H9 (cell line): Measurements from ENCODE around the gene HAUS2. TPM values are rescaled to one million over a fixed set of nuclear protein-coding genes. Genes with fewer than 3 reads are reported as not detected.
A peak's percentile ranks its signal among the peaks of the same experiment; 100 is the strongest.

Experiments
- DNase-seq: peaks from one replicate; pipeline ENCODE4 v3.0.0-alpha.2; 2017
- H2AFZ ChIP-seq: one replicate; pipeline ENCODE4 v1.6.1; 2013; ENCODE audit warnings: mild to moderate bottlenecking, low read length, control low read depth, moderate library complexity
- H2AK5ac ChIP-seq: 2 replicates; pipeline ENCODE4 v1.6.1; 2013; ENCODE audit warnings: low read length, control low read depth, mixed read lengths; ENCODE audit not compliant: insufficient read length
- H2BK120ac ChIP-seq: one replicate; pipeline ENCODE4 v1.6.1; 2013; ENCODE audit warnings: low read depth, mild to moderate bottlenecking, low read length, control low read depth, inconsistent platforms; ENCODE audit not compliant: poor library complexity, severe bottlenecking
- H2BK12ac ChIP-seq: 2 replicates; pipeline ENCODE4 v1.6.1; 2013; ENCODE audit warnings: low read length, control low read depth, mixed read lengths, low read depth; ENCODE audit not compliant: insufficient read length
- H2BK15ac ChIP-seq: 2 replicates; pipeline ENCODE4 v1.6.1; 2013; ENCODE audit warnings: low read depth, low read length, control low read depth
- H2BK20ac ChIP-seq: one replicate; pipeline ENCODE4 v1.6.1; 2013; ENCODE audit warnings: low read depth, mild to moderate bottlenecking, low read length, control low read depth, inconsistent platforms; ENCODE audit not compliant: poor library complexity, severe bottlenecking
- H2BK5ac ChIP-seq: 2 replicates; pipeline ENCODE4 v1.6.1; 2013; ENCODE audit warnings: low read length, control low read depth, mixed read lengths; ENCODE audit not compliant: insufficient read length
- H3K14ac ChIP-seq: 2 replicates; pipeline ENCODE4 v1.6.1; 2013; ENCODE audit warnings: low read length, control low read depth; ENCODE audit not compliant: insufficient read depth
- H3K18ac ChIP-seq: 2 replicates; pipeline ENCODE4 v1.6.1; 2013; ENCODE audit warnings: low read depth, mild to moderate bottlenecking, mixed read lengths, low read length, control low read depth; ENCODE audit not compliant: insufficient read length
- H3K23ac ChIP-seq: 2 replicates; pipeline ENCODE4 v1.6.1; 2013; ENCODE audit warnings: low read length, control low read depth, mixed read lengths, low read depth; ENCODE audit not compliant: insufficient read length
- H3K23me2 ChIP-seq: 2 replicates; pipeline ENCODE4 v1.6.1; 2013; ENCODE audit warnings: low read depth, mild to moderate bottlenecking, mixed read lengths, low read length, control low read depth; ENCODE audit not compliant: insufficient read length, poor library complexity, severe bottlenecking
- H3K27ac ChIP-seq: 2 replicates; pipeline ENCODE4 v1.5.1; 2013; ENCODE audit warnings: low read length, control low read depth, mixed read lengths, low read depth; ENCODE audit not compliant: insufficient read length
- H3K27me3 ChIP-seq: 2 replicates; pipeline ENCODE4 v1.6.1; 2013; ENCODE audit warnings: low read length, control low read depth, inconsistent platforms; ENCODE audit not compliant: insufficient read depth
- H3K4ac ChIP-seq: 2 replicates; pipeline ENCODE4 v1.6.1; 2013; ENCODE audit warnings: low read depth, mild to moderate bottlenecking, control low read depth, inconsistent platforms, low read length, moderate library complexity
- H3K4me1 ChIP-seq: 2 replicates; pipeline ENCODE4 v1.6.1; 2013; ENCODE audit warnings: low read length, control low read depth, inconsistent platforms; ENCODE audit not compliant: insufficient read depth
- H3K4me2 ChIP-seq: 2 replicates; pipeline ENCODE4 v1.6.1; 2013; ENCODE audit warnings: low read length, control low read depth, mixed read lengths; ENCODE audit not compliant: insufficient read length, insufficient read depth
- H3K56ac ChIP-seq: 2 replicates; pipeline ENCODE4 v1.6.1; 2013; ENCODE audit warnings: low read depth, mild to moderate bottlenecking, mixed read lengths, low read length, control low read depth; ENCODE audit not compliant: insufficient read length
- H3K79me1 ChIP-seq: 2 replicates; pipeline ENCODE4 v1.6.1; 2013; ENCODE audit warnings: low read depth, mild to moderate bottlenecking, moderate library complexity, low read length, control low read depth, inconsistent platforms; ENCODE audit not compliant: insufficient read depth, poor library complexity, severe bottlenecking
- H3K79me2 ChIP-seq: 2 replicates; pipeline ENCODE4 v1.6.1; 2013; ENCODE audit warnings: low read length, control low read depth, inconsistent platforms; ENCODE audit not compliant: insufficient read depth
- H3K9ac ChIP-seq: 2 replicates; pipeline ENCODE4 v1.6.1; 2013; ENCODE audit warnings: low read length, control low read depth, mixed read lengths; ENCODE audit not compliant: insufficient read length; ENCODE audit errors: extremely low read depth
- H3K9me3 ChIP-seq: one replicate; pipeline ENCODE4 v1.6.1; 2013; ENCODE audit warnings: low read depth, low read length, inconsistent platforms; ENCODE audit not compliant: control insufficient read depth
- H3T11ph ChIP-seq: one replicate; pipeline ENCODE4 v1.6.1; 2013; ENCODE audit warnings: mild to moderate bottlenecking, low read length, control low read depth, inconsistent platforms
- H4K20me1 ChIP-seq: one replicate; pipeline ENCODE4 v1.6.1; 2013; ENCODE audit not compliant: control insufficient read depth, insufficient read length, insufficient read depth
- H4K5ac ChIP-seq: 2 replicates; pipeline ENCODE4 v1.6.1; 2013; ENCODE audit warnings: low read depth, mild to moderate bottlenecking, mixed read lengths, low read length, control low read depth; ENCODE audit not compliant: insufficient read length
- H4K8ac ChIP-seq: replicated peaks from 2 replicates; pipeline ENCODE4 v1.6.1; 2013; ENCODE audit warnings: low read length, control low read depth, mixed read lengths, low read depth; ENCODE audit not compliant: insufficient read length
- H4K91ac ChIP-seq: 2 replicates; pipeline ENCODE4 v1.6.1; 2013; ENCODE audit warnings: low read depth, mild to moderate bottlenecking, moderate library complexity, mixed read lengths, low read length, control low read depth; ENCODE audit not compliant: insufficient read length
- H3K27ac Mint-ChIP-seq, 3 experiments: 2 replicates in 2 of 3; 3 replicates in 1 of 3; pipeline ENCODE4 v1.8.0; 2020 to 2021; ENCODE audit warnings: mixed read lengths in 3 of 3, mild to moderate bottlenecking in 1 of 3, moderate library complexity in 1 of 3
- H3K27me3 Mint-ChIP-seq: 2 replicates; pipeline ENCODE4 v1.8.0; 2021; ENCODE audit warnings: low read depth, mild to moderate bottlenecking, moderate library complexity, mixed read lengths
- H3K36me3 Mint-ChIP-seq, 3 experiments: 2 replicates in 2 of 3; 3 replicates in 1 of 3; pipeline ENCODE4 v1.8.0; 2020 to 2021; ENCODE audit warnings: low read depth in 3 of 3, mixed read lengths in 3 of 3; ENCODE audit not compliant: insufficient read depth in 1 of 3
- H3K4me1 Mint-ChIP-seq, 2 experiments: 2 replicates each; pipeline ENCODE4 v1.8.0; 2020; ENCODE audit warnings: mixed read lengths in 2 of 2
- H3K4me3 Mint-ChIP-seq, 2 experiments: 2 replicates in 1 of 2; 3 replicates in 1 of 2; pipeline ENCODE4 v1.8.0; 2020 to 2021; ENCODE audit warnings: mild to moderate bottlenecking in 2 of 2, mixed read lengths in 2 of 2, moderate library complexity in 1 of 2
- H3K9me3 Mint-ChIP-seq, 2 experiments: 2 replicates in 1 of 2; 3 replicates in 1 of 2; pipeline ENCODE4 v1.8.0; 2020; ENCODE audit warnings: mild to moderate bottlenecking in 2 of 2, mixed read lengths in 2 of 2, moderate library complexity in 1 of 2
- CTCF ChIP-seq: fragments of 200-600 bp; sonication (generic); conservative IDR thresholded peaks from 3 replicates; pipeline ENCODE4 v1.8.0; 2021; ENCODE audit warnings: antibody characterized with exemption, mild to moderate bottlenecking
- WGBS: extraction: QIAGEN DNeasy Blood & Tissue Kit; methylation state at CpG from one replicate; pipeline ENCODE4 v1.1.7; 2013; ENCODE audit warnings: missing lambda C conversion rate, low lambda C conversion rate, mixed read lengths; ENCODE audit not compliant: insufficient read length; ENCODE audit errors: extremely low coverage; 5-methylcytosine and 5-hydroxymethylcytosine counted together
- total RNA-seq: library from RNA; stranded (reverse); gene quantifications from 2 replicates; pipeline ENCODE4 v1.2.1, GENCODE V29; 2021

Gene HAUS2
- total RNA-seq, 1 experiment from 2014 or later: 42.5 TPM

DNA sequence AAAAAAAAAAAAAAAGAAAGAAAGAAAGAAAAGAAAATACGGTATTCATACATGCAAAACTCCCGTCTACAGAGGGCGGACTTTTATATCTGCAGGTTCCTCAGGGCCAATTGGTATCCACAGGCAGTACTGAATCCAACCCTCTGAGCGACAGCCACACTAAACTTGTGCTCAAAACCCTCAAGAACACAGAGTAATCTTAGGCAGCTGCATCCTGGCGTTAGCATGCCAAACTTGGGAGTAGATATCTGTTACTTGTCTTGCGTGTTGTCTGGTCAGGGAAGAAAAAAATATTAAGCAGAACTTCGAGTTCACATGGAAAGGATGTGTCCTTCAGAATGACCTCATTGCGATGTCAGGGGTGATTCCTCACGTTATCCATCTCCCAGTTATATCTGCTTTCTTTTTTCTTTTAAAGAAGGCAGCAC lies 40.4 kb upstream of the HAUS2 start:
- H2AK5ac ChIP-seq: no peak overlapping the region
- H2BK12ac ChIP-seq: no peak overlapping the region
- no peak overlapping the region for H3K4ac ChIP-seq
- H3K4me1 ChIP-seq: no peaks in the 10 kb centered on the region
- H3K27ac Mint-ChIP-seq: peak overlapping the region in 1 of 3 experiments; percentile 41; a peak in 2 of 7 replicates
- H3K79me2 ChIP-seq: no peaks in the 10 kb centered on the region
- no peak overlapping the region for H2BK20ac ChIP-seq
- H2BK120ac ChIP-seq: no peak overlapping the region
- H3K23me2 ChIP-seq: no peaks in the 10 kb centered on the region
- H3K27me3 Mint-ChIP-seq: no peaks in the 10 kb centered on the region
- H3K9ac ChIP-seq: no peak overlapping the region
- no peak overlapping the region for H3K4me2 ChIP-seq
- no peak overlapping the region for H2AFZ ChIP-seq
- no peaks in the 10 kb centered on the region for H3K9me3 Mint-ChIP-seq
- no peak overlapping the region for H3K56ac ChIP-seq
- no peak overlapping the region for H3K23ac ChIP-seq
- no peaks in the 10 kb centered on the region for H3K9me3 ChIP-seq
- no peak overlapping the region for H3K27ac ChIP-seq
- no peak overlapping the region for H3K18ac ChIP-seq
- H2BK15ac ChIP-seq: no peak overlapping the region
- DNase-seq: no peak
- no peak for TF ChIP-seq CTCF
- WGBS: no CpG with 5 or more reads among the region's 9 CpGs
- H4K91ac ChIP-seq: no peak overlapping the region
- H3K79me1 ChIP-seq: peaks cover 3% of the 10 kb centered on the region
- H4K5ac ChIP-seq: no peak overlapping the region
- H2BK5ac ChIP-seq: no peak overlapping the region
- no peak overlapping the region for H3K4me3 Mint-ChIP-seq
- no peak overlapping the region for H3K14ac ChIP-seq
- H3K27me3 ChIP-seq: no peaks in the 10 kb centered on the region
- H4K8ac ChIP-seq: no peak overlapping the region
- peaks cover 4 to 5% of the 10 kb centered on the region in 2 experiments for H3K4me1 Mint-ChIP-seq
- H3K36me3 Mint-ChIP-seq: peaks cover 1 to 11% (median 9%) of the 10 kb centered on the region in 3 experiments; a peak in 5 of 7 replicates
- H4K20me1 ChIP-seq: no peaks in the 10 kb centered on the region
- no peak overlapping the region for H3T11ph ChIP-seq
